Measurements from ENCODE around the gene SERINC3. TPM values are rescaled to one million over a fixed set of nuclear protein-coding genes. Genes with fewer than 3 reads are reported as not detected.

The SERINC3 gene
- polyA plus RNA-seq, 1 donor from 2014 or later, result 64.5 TPM

- Histone ChIP-seq H2AFZ (ENCODE audit: low read depth, low read length) (no peak overlapping the region), H3K4me3 (ENCODE audit: low read length) (no peak overlapping the region), H3K9me2 (ENCODE audit: insufficient read depth, low read length) (no peaks in the 10 kb centered on the region), H3F3A (ENCODE audit: insufficient read depth, low read length, poor library complexity, severe bottlenecking) (no peaks in the 10 kb centered on the region), H3K27me3 (ENCODE audit: insufficient read depth, low read depth, low read length) (no peaks in the 10 kb centered on the region), H3K4me2 (ENCODE audit: low read length) (no peak overlapping the region), H3K27ac (ENCODE audit: low read length) (no peak overlapping the region), H3K79me2 (replicated peaks; ENCODE audit: insufficient read depth, low read length) (no peaks in the 10 kb centered on the region), H3K36me3 (ENCODE audit: insufficient read depth, low read length) (no peaks in the 10 kb centered on the region), H3K9me3 (ENCODE audit: low read length) (no peaks in the 10 kb centered on the region), H3K9ac (ENCODE audit: low read length) (no peak overlapping the region), H4K20me1 (ENCODE audit: insufficient read depth) (no peaks in the 10 kb centered on the region)
- TF ChIP-seq, protein P1, sequence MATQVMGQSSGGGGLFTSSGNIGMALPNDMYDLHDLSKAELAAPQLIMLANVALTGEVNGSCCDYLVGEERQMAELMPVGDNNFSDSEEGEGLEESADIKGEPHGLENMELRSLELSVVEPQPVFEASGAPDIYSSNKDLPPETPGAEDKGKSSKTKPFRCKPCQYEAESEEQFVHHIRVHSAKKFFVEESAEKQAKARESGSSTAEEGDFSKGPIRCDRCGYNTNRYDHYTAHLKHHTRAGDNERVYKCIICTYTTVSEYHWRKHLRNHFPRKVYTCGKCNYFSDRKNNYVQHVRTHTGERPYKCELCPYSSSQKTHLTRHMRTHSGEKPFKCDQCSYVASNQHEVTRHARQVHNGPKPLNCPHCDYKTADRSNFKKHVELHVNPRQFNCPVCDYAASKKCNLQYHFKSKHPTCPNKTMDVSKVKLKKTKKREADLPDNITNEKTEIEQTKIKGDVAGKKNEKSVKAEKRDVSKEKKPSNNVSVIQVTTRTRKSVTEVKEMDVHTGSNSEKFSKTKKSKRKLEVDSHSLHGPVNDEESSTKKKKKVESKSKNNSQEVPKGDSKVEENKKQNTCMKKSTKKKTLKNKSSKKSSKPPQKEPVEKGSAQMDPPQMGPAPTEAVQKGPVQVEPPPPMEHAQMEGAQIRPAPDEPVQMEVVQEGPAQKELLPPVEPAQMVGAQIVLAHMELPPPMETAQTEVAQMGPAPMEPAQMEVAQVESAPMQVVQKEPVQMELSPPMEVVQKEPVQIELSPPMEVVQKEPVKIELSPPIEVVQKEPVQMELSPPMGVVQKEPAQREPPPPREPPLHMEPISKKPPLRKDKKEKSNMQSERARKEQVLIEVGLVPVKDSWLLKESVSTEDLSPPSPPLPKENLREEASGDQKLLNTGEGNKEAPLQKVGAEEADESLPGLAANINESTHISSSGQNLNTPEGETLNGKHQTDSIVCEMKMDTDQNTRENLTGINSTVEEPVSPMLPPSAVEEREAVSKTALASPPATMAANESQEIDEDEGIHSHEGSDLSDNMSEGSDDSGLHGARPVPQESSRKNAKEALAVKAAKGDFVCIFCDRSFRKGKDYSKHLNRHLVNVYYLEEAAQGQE (IDR thresholded peaks at IDR 0.05; ENCODE audit: borderline replicate concordance), result no peak
- TF ChIP-seq TAF1 (IDR thresholded peaks at IDR 0.05; ENCODE audit: low read depth), result no peak
- TF ChIP-seq POLR2AphosphoS5 (IDR thresholded peaks at IDR 0.05), result no peak
- no peak for TF ChIP-seq RAD21 (conservative IDR thresholded peaks at IDR 0.05)
- no peak for TF ChIP-seq SMC3 (conservative IDR thresholded peaks at IDR 0.05; ENCODE audit: poor library complexity)
- no peak for TF ChIP-seq CTCF (IDR thresholded peaks at IDR 0.05; ENCODE audit: poor library complexity, severe bottlenecking)
- TF ChIP-seq EZH2 (IDR thresholded peaks at IDR 0.05; ENCODE audit: borderline replicate concordance, insufficient read depth, low read length, poor library complexity, severe bottlenecking), result no peak
These were observed 27.2 kb downstream of the SERINC3 start for GRCh38 chr20:44494681-44495080.

DNA sequence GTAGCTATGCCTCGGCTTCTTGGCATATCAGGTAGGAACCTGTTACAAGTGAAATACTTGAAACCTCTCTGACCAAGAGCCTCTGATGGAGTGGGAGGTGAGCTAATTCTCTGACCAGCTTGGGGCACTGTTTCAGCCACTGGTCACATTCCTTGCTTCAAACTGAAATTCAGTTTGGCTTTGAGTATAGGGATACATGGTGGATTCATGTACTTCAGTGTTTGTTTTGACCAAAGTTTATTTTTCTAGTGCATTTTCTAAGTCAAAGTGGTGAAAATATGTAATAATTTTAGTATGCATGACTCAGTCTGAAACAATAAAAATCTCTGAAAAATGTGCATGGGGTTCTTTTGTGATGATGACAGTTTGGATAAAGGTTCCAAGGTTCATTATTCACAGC is 27.6 kb downstream of the SERINC3 start:
- TF ChIP-seq TAF1 (IDR thresholded peaks at IDR 0.05; ENCODE audit: low read depth) (no peak), RAD21 (conservative IDR thresholded peaks at IDR 0.05) (no peak), POLR2AphosphoS5 (IDR thresholded peaks at IDR 0.05) (no peak), SMC3 (conservative IDR thresholded peaks at IDR 0.05; ENCODE audit: poor library complexity) (no peak), CTCF (IDR thresholded peaks at IDR 0.05; ENCODE audit: poor library complexity, severe bottlenecking) (no peak), EZH2 (IDR thresholded peaks at IDR 0.05; ENCODE audit: borderline replicate concordance, insufficient read depth, low read length, poor library complexity, severe bottlenecking) (no peak), MXI1 (conservative IDR thresholded peaks at IDR 0.05; ENCODE audit: poor library complexity, severe bottlenecking) (no peak), EP300 (conservative IDR thresholded peaks at IDR 0.05; ENCODE audit: poor library complexity, severe bottlenecking) (no peak)
- TF ChIP-seq, protein P1 (IDR thresholded peaks at IDR 0.05; ENCODE audit: borderline replicate concordance), result no peak
- Histone ChIP-seq H3K27ac (ENCODE audit: low read length) (no peak overlapping the region), H3K27me3 (ENCODE audit: insufficient read depth, low read depth, low read length) (no peaks in the 10 kb centered on the region), H3K4me2 (ENCODE audit: low read length) (no peak overlapping the region), H3K9ac (ENCODE audit: low read length) (no peak overlapping the region), H3K4me3 (ENCODE audit: low read length) (no peak overlapping the region), H2AFZ (ENCODE audit: low read depth, low read length) (no peak overlapping the region), H3K79me2 (replicated peaks; ENCODE audit: insufficient read depth, low read length) (no peaks in the 10 kb centered on the region), H3F3A (ENCODE audit: insufficient read depth, low read length, poor library complexity, severe bottlenecking) (no peaks in the 10 kb centered on the region), H3K9me2 (ENCODE audit: insufficient read depth, low read length) (no peaks in the 10 kb centered on the region), H3K9me3 (ENCODE audit: low read length) (no peaks in the 10 kb centered on the region), H4K20me1 (ENCODE audit: insufficient read depth) (no peaks in the 10 kb centered on the region), H3K36me3 (ENCODE audit: insufficient read depth, low read length) (no peaks in the 10 kb centered on the region)

Data from neural cell (in vitro differentiated cells).